PC-3 (cell line): ENCODE results near the gene SHF. TPM values are rescaled to one million over a fixed set of nuclear protein-coding genes. Genes with fewer than 3 reads are reported as not detected.

Experiments
- ATAC-seq: fragments of 200-7000 bp; cut with Tn5 transposase; 2 replicates; pipeline ENCODE4 v1.9.1; 2020; ENCODE audit warnings: mild to moderate bottlenecking, moderate library complexity
- BruUV-seq: library from RNA; stranded (reverse); fragments of 400-500 nt; replicated peaks from 2 replicates; lab custom pipeline; 2021; lab: Mats Ljungman, UMichigan
- CTCF ChIA-PET: fragments of 300-600 bp; sonication (Branson Sonifier 250); formaldehyde crosslinking; loops from one replicate; lab custom pipeline; 2022; ENCODE audit warnings: antibody characterized with exemption; lab: Charles Lee
- POLR2A ChIA-PET: fragments of 300-600 bp; sonication (Branson Sonifier 250); formaldehyde crosslinking; loops from one replicate; lab custom pipeline; 2022; ENCODE audit warnings: antibody characterized with exemption; ENCODE audit not compliant: unreplicated experiment; lab: Charles Lee
- DNase-seq: peaks from one replicate; pipeline ENCODE4 v3.0.0-alpha.2; 2015
- H2AFZ ChIP-seq: fragments of 300-600 bp; sonication (generic); 2 replicates; pipeline ENCODE4 v1.6.0; 2016; ENCODE audit warnings: antibody characterized with exemption, low read length
- H3F3A ChIP-seq: fragments of 300-600 bp; sonication (generic); one replicate; pipeline ENCODE4 v1.6.0; 2017; ENCODE audit warnings: antibody characterized with exemption, low read length, control low read depth, mild to moderate bottlenecking; ENCODE audit not compliant: unreplicated experiment
- H3K27ac ChIP-seq: fragments of 300-600 bp; sonication (generic); 2 replicates; pipeline ENCODE4 v1.5.1; 2016; ENCODE audit warnings: mild to moderate bottlenecking, low read length
- H3K27me3 ChIP-seq: fragments of 300-600 bp; sonication (generic); 2 replicates; pipeline ENCODE4 v1.6.1; 2016; ENCODE audit warnings: low read length, mixed read lengths
- H3K36me3 ChIP-seq: fragments of 300-600 bp; sonication (generic); 2 replicates; pipeline ENCODE4 v1.6.1; 2016; ENCODE audit warnings: low read depth, mixed run types, low read length, mixed read lengths
- H3K4me1 ChIP-seq: fragments of 300-600 bp; sonication (generic); 2 replicates; pipeline ENCODE4 v1.5.1; 2016; ENCODE audit warnings: low read length; ENCODE audit not compliant: insufficient read depth
- H3K4me2 ChIP-seq: fragments of 300-600 bp; sonication (generic); 2 replicates; pipeline ENCODE4 v1.6.0; 2016; ENCODE audit warnings: low read length
- H3K4me3 ChIP-seq: fragments of 300-600 bp; sonication (generic); 2 replicates; pipeline ENCODE4 v1.5.1; 2016; ENCODE audit warnings: mild to moderate bottlenecking, low read length, mixed read lengths
- H3K79me2 ChIP-seq: fragments of 300-600 bp; sonication (generic); 2 replicates; pipeline ENCODE4 v1.6.1; 2017; ENCODE audit warnings: low read length, mixed read lengths
- H3K9ac ChIP-seq: fragments of 300-600 bp; sonication (generic); 2 replicates; pipeline ENCODE4 v1.6.0; 2016; ENCODE audit warnings: mild to moderate bottlenecking, low read length
- H3K9me2 ChIP-seq: fragments of 300-600 bp; sonication (generic); replicated peaks from 2 replicates; pipeline ENCODE4 v1.6.1; 2016; ENCODE audit warnings: mixed run types, low read length, mixed read lengths
- H3K9me3 ChIP-seq: fragments of 300-600 bp; sonication (generic); 2 replicates; pipeline ENCODE4 v1.6.1; 2016; ENCODE audit warnings: low read length, mixed read lengths
- H4K20me1 ChIP-seq: fragments of 300-600 bp; sonication (generic); 2 replicates; pipeline ENCODE4 v1.6.1; 2016; ENCODE audit warnings: low read length, mixed read lengths
- EZH2 ChIP-seq: fragments of 300-600 bp; sonication (generic); IDR thresholded peaks from one replicate; pipeline ENCODE4 v1.6.1; 2017; ENCODE audit warnings: antibody characterized with exemption, mild to moderate bottlenecking, low read length; ENCODE audit not compliant: unreplicated experiment
- EZH2phosphoT487 ChIP-seq: fragments of 300-600 bp; sonication (generic); IDR thresholded peaks from 2 replicates; pipeline ENCODE4 v1.6.1; 2018; ENCODE audit warnings: mild to moderate bottlenecking, antibody characterized with exemption, low read length, borderline replicate concordance
- intact Hi-C: fragments of 100-400 bp; cut with micrococcal nuclease; formaldehyde crosslinking; loops from 2 replicates; pipeline ENCODE4 v1.9.0; 2023
- total RNA-seq: library from RNA; depleted of rRNA; stranded (reverse); fragments of >200 nt; gene quantifications from 2 replicates; pipeline ENCODE4 v1.2.3, GENCODE V29; 2014
- TF ChIP-seq, protein P1 (sequence below): fragments of 300-600 bp; sonication (generic); conservative IDR thresholded peaks from 2 replicates; pipeline ENCODE4 v1.5.1; 2017; ENCODE audit warnings: antibody characterized with exemption, low read depth, mild to moderate bottlenecking, low read length

The SHF gene
- total RNA-seq, 1 experiment from 2014 or later: 1.2 TPM

DNA sequence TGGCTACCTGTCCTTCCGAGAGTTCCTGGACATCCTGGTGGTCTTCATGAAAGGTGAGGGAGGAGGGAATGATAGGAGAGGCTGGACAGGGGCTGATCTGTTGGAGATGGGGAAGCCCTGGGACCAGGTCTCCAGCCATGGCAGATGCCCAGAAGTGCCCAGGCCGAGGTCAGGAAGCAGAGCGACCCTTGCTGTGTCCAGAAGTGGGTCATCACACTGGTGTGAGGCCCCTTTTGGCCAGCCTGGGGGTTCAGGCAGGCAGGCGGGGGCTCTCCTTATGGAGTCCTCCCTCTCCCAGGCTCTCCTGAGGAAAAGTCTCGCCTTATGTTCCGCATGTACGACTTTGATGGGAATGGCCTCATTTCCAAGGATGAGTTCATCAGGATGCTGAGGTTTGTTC, 40.2 kb downstream of the SHF start:
- DNase-seq (no peak), ATAC-seq (no peak)
- ChIA-PET CTCF (interaction anchor here (0.6 to 1.0 kb wide), 4 partner anchors 15 to 51 kb away, joined by 3 to 6 read pairs (median 4); no protein-coding TSS in a partner anchor), POLR2A (no interaction called here)
- intact Hi-C loops: no loop called here
- H3K36me3 ChIP-seq: no peaks in the 10 kb centered on the region
- no peaks in the 10 kb centered on the region for H3K79me2 ChIP-seq
- H2AFZ ChIP-seq: no peak overlapping the region
- no TSS peak for BruUV-seq
- peaks cover 18% of the 10 kb centered on the region for H3K4me1 ChIP-seq
- H3K27me3 ChIP-seq: no peaks in the 10 kb centered on the region
- H3K27ac ChIP-seq: no peak overlapping the region
- H3K9me2 ChIP-seq: no peaks in the 10 kb centered on the region
- H4K20me1 ChIP-seq: no peaks in the 10 kb centered on the region
- no peak overlapping the region for H3K9ac ChIP-seq
- H3K9me3 ChIP-seq: no peaks in the 10 kb centered on the region
- H3F3A ChIP-seq: no peaks in the 10 kb centered on the region
- H3K4me3 ChIP-seq: no peak overlapping the region
- TF ChIP-seq, protein P1, sequence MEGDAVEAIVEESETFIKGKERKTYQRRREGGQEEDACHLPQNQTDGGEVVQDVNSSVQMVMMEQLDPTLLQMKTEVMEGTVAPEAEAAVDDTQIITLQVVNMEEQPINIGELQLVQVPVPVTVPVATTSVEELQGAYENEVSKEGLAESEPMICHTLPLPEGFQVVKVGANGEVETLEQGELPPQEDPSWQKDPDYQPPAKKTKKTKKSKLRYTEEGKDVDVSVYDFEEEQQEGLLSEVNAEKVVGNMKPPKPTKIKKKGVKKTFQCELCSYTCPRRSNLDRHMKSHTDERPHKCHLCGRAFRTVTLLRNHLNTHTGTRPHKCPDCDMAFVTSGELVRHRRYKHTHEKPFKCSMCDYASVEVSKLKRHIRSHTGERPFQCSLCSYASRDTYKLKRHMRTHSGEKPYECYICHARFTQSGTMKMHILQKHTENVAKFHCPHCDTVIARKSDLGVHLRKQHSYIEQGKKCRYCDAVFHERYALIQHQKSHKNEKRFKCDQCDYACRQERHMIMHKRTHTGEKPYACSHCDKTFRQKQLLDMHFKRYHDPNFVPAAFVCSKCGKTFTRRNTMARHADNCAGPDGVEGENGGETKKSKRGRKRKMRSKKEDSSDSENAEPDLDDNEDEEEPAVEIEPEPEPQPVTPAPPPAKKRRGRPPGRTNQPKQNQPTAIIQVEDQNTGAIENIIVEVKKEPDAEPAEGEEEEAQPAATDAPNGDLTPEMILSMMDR: no peak
- no peak for TF ChIP-seq EZH2
- TF ChIP-seq EZH2phosphoT487: no peak
- H3K4me2 ChIP-seq: no peak overlapping the region

DNA sequence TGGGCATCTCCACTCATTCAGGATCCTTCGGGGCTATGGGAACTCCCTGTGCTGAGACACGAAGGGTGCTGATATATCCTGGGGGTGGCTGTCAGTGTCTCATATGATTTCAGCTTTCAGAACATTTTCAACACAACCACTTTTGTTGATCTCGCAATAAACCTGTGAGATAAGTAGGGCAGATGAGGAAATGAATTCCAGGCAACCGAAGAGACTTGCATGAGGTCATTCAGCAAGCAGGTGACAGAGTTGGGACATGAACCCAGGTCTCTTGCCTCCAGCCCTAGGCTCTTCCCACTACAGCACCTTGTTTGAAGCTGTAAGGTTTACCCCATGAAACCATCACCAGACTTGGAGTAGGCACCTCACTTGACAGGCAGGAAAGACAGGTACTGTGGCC, 41.4 kb downstream of the SHF start:
- Histone ChIP-seq H3K9ac (no peak overlapping the region), H3K4me1 (peaks cover 18% of the 10 kb centered on the region), H3K36me3 (no peaks in the 10 kb centered on the region), H3K27ac (no peak overlapping the region), H3K27me3 (no peaks in the 10 kb centered on the region), H2AFZ (no peak overlapping the region), H3K9me2 (no peaks in the 10 kb centered on the region), H4K20me1 (no peaks in the 10 kb centered on the region), H3K4me3 (no peak overlapping the region), H3K4me2 (no peak overlapping the region), H3K79me2 (no peaks in the 10 kb centered on the region), H3F3A (no peaks in the 10 kb centered on the region), H3K9me3 (no peaks in the 10 kb centered on the region)
- DNase-seq (no peak), ATAC-seq (no peak)
- intact Hi-C loops: no loop called here
- no peak for TF ChIP-seq EZH2
- TF ChIP-seq EZH2phosphoT487: no peak
- no TSS peak for BruUV-seq
- CTCF ChIA-PET: no interaction called here
- POLR2A ChIA-PET: no interaction called here

DNA sequence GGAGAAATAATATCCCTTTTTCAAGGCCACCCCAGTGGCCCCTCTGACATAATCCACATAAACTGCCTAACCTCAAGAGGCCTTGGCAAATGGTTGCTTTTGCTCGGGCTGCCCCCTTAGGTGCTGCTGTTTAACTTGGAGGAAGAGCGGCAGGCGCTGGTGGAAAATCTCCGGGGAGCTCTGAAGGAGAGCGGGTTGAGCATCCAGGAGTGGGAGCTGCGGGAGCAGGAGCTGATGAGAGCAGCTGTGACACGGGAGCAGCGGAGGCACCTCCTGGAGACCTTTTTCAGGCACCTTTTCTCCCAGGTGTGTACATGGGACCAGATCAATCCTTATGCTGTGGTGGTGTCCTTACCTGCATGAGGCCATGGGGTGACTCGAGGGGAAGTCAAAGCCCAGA, 43.0 kb downstream of the SHF start:
- no peaks in the 10 kb centered on the region for H3K9me2 ChIP-seq
- ATAC-seq: no peak
- intact Hi-C loops: no loop called here
- CTCF ChIA-PET: interaction anchor here (1.5 kb wide), 1 partner anchor 18 kb away, joined by 3 read pairs; no protein-coding TSS in a partner anchor
- no peak for TF ChIP-seq EZH2
- no peak for TF ChIP-seq EZH2phosphoT487
- TF ChIP-seq, protein P1: no peak
- no peaks in the 10 kb centered on the region for H3K79me2 ChIP-seq
- no peak for DNase-seq
- BruUV-seq: no TSS peak
- H4K20me1 ChIP-seq: no peaks in the 10 kb centered on the region
- no peak overlapping the region for H3K9ac ChIP-seq
- no peak overlapping the region for H3K4me2 ChIP-seq
- H3K27ac ChIP-seq: no peak overlapping the region
- no peak overlapping the region for H3K4me3 ChIP-seq
- no peaks in the 10 kb centered on the region for H3K36me3 ChIP-seq
- no peaks in the 10 kb centered on the region for H3K9me3 ChIP-seq
- POLR2A ChIA-PET: no interaction called here
- peaks cover 18% of the 10 kb centered on the region for H3K4me1 ChIP-seq
- H2AFZ ChIP-seq: no peak overlapping the region
- H3K27me3 ChIP-seq: no peaks in the 10 kb centered on the region
- no peaks in the 10 kb centered on the region for H3F3A ChIP-seq
